ENCODE measurements around the gene SPRTN.

The SPRTN gene

DNA sequence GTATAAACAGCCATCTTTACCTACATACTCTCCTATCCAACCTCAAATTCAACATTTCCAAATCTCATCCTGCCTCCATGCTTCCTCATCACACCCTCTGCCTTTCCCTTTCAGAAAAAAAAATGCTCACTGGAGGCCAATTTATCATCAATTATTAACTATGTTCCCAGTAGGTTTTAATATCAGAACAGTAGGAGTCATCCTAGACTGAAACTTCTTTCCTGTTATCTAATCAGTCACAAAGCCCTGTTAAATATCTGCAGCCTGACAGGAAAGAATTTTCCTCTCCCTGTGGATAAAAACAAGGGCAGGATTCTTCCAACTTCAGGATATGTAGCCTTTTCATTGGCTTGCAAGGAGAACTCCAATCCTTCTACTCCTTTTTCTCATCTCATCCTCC lies 55.6 kb downstream of the SPRTN start:
- no peak for DNase-seq (ENCODE audit: low read depth)
- TF ChIP-seq, protein P1, sequence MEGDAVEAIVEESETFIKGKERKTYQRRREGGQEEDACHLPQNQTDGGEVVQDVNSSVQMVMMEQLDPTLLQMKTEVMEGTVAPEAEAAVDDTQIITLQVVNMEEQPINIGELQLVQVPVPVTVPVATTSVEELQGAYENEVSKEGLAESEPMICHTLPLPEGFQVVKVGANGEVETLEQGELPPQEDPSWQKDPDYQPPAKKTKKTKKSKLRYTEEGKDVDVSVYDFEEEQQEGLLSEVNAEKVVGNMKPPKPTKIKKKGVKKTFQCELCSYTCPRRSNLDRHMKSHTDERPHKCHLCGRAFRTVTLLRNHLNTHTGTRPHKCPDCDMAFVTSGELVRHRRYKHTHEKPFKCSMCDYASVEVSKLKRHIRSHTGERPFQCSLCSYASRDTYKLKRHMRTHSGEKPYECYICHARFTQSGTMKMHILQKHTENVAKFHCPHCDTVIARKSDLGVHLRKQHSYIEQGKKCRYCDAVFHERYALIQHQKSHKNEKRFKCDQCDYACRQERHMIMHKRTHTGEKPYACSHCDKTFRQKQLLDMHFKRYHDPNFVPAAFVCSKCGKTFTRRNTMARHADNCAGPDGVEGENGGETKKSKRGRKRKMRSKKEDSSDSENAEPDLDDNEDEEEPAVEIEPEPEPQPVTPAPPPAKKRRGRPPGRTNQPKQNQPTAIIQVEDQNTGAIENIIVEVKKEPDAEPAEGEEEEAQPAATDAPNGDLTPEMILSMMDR (IDR thresholded peaks at IDR 0.05; ENCODE audit: insufficient read depth, low read depth, low read length, missing control alignments) = no peak
- H3K4me3 ChIP-seq (ENCODE audit: low read depth, low read length) = no peak overlapping the region

DNA sequence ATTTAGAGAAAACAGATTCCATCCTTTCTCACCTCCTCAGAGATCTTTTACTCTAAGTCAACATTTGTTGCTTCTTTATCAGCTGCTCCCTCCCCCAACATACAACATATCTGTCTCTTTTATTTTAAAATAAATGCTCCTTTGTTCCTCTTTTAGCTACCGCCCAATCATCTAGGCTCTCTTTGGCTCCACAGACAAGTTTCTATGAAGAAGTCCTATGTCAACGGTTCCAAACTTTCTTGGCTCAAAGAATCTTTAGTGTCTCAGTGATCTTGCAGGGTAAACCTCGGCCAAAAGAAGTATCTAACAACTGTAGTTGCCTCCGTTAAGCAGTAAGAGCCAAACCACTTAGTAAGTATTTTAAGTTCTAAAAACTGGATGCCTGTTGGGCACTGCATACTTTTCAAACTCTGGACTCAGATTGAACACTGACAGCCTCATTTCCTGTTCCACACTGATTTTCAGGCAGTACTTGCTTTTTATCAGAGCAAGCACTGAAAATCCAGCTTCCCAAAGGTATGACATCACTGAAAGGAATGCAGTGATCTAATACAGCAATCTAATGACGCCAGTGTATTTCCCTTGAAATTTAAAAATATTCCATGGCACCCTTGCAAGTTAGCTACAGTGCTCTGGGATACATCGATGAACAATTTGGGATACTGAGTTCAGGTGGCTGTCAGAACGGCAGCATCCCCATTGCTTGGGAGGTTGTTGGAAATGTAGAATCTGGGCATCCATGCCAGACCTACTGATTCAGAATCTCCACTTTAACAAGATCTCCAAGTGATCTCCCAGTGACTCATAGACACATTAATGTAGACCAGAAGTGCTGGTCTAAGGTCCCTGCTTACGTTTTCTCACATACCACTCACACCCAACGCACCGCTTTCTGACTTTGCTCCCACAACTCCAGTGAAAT lies 57.2 kb downstream of the SPRTN start:
- H3K4me3 ChIP-seq (ENCODE audit: low read depth, low read length) = no peak overlapping the region
- no peak for DNase-seq (ENCODE audit: low read depth)
- TF ChIP-seq, protein P1 (IDR thresholded peaks at IDR 0.05; ENCODE audit: insufficient read depth, low read depth, low read length, missing control alignments) = no peak

DNA sequence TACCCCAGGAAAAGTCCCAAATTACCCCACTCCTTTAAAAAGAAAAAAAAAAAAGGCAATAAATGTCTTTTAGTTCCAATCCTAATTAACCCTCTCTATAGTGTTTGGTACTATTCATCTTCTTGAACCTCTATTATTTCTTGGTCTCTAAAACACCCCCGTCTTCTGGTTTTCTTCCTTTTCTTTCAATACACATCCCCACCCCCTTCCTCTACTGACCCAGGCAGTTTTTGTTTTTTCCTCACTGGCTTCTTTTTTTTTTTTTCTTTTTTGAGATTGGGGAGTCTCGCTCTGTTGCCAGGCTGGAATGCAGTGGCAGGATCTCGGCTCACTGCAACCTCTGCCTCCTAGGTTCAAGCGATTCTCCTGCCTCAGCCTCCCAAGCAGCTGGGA lies 57.9 kb downstream of the SPRTN start:
- TF ChIP-seq, protein P1 (IDR thresholded peaks at IDR 0.05; ENCODE audit: insufficient read depth, low read depth, low read length, missing control alignments) = no peak
- no peak for DNase-seq (ENCODE audit: low read depth)
- H3K4me3 ChIP-seq (ENCODE audit: low read depth, low read length) = no peak overlapping the region

DNA sequence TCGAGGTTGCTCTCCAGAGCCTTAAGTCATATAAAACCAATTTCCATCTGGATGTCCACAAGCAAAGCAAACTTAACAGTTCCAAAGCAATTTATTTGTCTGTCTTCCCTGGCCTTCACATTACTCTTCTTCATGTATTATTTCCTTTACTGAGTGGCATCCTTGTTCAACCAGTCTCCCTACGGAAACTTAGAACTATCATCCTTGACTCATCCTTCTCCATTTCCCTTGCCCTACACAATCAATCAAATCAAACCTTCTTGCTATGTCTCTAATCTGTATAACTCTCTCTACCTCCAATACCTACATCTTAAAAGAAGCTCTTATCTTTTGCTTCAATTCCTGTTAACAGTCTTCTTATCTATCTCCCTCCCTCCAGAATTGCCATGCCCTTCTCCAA lies 58.5 kb downstream of the SPRTN start:
- no peak for DNase-seq (ENCODE audit: low read depth)
- TF ChIP-seq, protein P1 (IDR thresholded peaks at IDR 0.05; ENCODE audit: insufficient read depth, low read depth, low read length, missing control alignments) = no peak
- no peak overlapping the region for H3K4me3 ChIP-seq (ENCODE audit: low read depth, low read length)

DNA sequence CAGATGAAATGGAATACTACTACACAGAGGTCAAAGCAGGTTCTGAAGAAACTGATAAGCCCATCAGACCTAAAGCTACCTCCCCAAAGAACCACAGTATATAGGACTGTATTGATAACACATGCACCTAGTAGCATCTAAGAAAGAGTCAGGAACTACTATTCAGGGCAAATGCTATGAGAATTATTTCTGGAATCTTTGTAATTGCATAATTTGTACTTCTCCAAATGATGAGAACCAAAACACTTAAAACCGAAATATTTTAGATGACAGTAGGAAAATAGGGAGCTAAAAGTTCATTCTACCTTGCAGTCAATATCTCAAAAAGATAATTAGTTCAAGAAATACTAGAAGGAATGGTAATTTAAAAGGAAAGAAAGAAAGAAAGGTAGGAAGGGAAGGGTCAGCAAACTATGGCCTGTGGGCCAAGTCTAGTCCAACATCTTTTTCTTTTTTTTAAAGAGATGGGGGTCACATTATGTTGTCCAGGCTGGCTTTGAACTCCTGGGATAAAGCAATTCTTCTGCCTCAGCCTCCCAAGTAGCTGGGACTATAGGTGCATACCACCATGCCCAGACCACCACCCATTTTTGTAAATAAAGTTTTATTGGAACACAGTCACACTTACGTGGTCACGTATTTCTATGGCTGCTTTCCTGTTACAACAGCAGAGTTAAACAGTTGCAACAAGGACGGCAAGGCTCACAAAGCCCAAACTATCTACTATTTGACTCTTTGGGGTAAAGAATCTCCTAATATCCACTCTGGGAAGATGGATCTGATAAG lies 60.0 kb downstream of the SPRTN start:
- no peak for DNase-seq (ENCODE audit: low read depth)
- TF ChIP-seq, protein P1 (IDR thresholded peaks at IDR 0.05; ENCODE audit: insufficient read depth, low read depth, low read length, missing control alignments) = no peak
- no peak overlapping the region for H3K4me3 ChIP-seq (ENCODE audit: low read depth, low read length)

DNA sequence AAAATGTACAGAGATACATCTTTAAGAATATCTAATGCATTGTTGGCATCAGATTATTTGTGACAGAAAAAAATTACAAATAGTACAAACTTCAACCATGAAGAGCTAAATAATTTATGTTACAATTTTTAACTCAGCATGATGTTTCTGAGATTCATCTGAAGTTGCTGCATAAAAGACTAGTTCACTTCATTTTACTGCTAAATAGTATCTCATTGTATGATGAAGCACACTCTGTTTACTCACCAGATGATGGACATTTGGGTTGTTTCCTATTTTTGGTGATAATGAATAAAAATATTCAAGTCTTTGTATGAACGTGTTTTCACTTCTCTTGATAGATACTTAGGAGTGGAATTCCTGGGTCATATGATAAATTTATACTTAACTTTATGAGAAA lies 63.4 kb downstream of the SPRTN start:
- TF ChIP-seq, protein P1 (IDR thresholded peaks at IDR 0.05; ENCODE audit: insufficient read depth, low read depth, low read length, missing control alignments) = no peak
- no peak overlapping the region for H3K4me3 ChIP-seq (ENCODE audit: low read depth, low read length)
- no peak for DNase-seq (ENCODE audit: low read depth)
